NCI-H146 (cell line): ENCODE data around the gene NTSR2.

Experiments used
- DNase-seq: peaks from one replicate; lab custom pipeline; 2025; lab: John Stamatoyannopoulos, UW

NTSR2 gene

GRCh38 chr2:11699686-11700670 is 30.0 kb upstream of the NTSR2 start:
- DNase-seq: no peak

- no peak for DNase-seq
These were observed 28.3 kb upstream of the NTSR2 start for GRCh38 chr2:11698009-11698922.

- no peak for DNase-seq
These were observed 27.3 kb upstream of the NTSR2 start for GRCh38 chr2:11697103-11697871.

GRCh38 chr2:11696736-11697102 is 26.7 kb upstream of the NTSR2 start:
- no peak for DNase-seq

- no peak for DNase-seq
These were observed 25.6 kb upstream of the NTSR2 start for GRCh38 chr2:11695576-11695975.

GRCh38 chr2:11692966-11693521 is 23.0 kb upstream of the NTSR2 start:
- peak; percentile 62 for DNase-seq

- DNase-seq: no peak
These were observed 21.2 kb upstream of the NTSR2 start for GRCh38 chr2:11691076-11691660.

GRCh38 chr2:11688222-11689069 is 18.5 kb upstream of the NTSR2 start:
- DNase-seq: peak; percentile 53

- no peak for DNase-seq
These were observed 17.7 kb upstream of the NTSR2 start for GRCh38 chr2:11687736-11688135.

GRCh38 chr2:11685906-11686470 is 16.0 kb upstream of the NTSR2 start:
- DNase-seq: no peak

- DNase-seq: no peak
These were observed 15.0 kb upstream of the NTSR2 start for GRCh38 chr2:11684894-11685460.

- DNase-seq: peak; percentile 28
These were observed 14.0 kb upstream of the NTSR2 start for GRCh38 chr2:11683966-11684365.

- peak; percentile 41 for DNase-seq
These were observed 13.5 kb upstream of the NTSR2 start for GRCh38 chr2:11683476-11683875.

- DNase-seq: no peak
These were observed 12.6 kb upstream of the NTSR2 start for GRCh38 chr2:11682590-11682915.

- DNase-seq: peak; percentile 54
These were observed 12.0 kb upstream of the NTSR2 start for GRCh38 chr2:11681722-11682589.

GRCh38 chr2:11680901-11681721 is 11.1 kb upstream of the NTSR2 start:
- DNase-seq: no peak

- no peak for DNase-seq
These were observed 10.3 kb upstream of the NTSR2 start for GRCh38 chr2:11680182-11680900.
